ENCODE measurements around the gene RNF150. TPM values are rescaled to one million over a fixed set of nuclear protein-coding genes. Genes with fewer than 3 reads are reported as not detected.

The RNF150 gene
- total and polyA plus RNA-seq, 2 of the 8 experiments (the other 6 are each of a cell fraction or from before 2014, with no cell fraction given), result 3.4 to 4.8 TPM

DNA sequence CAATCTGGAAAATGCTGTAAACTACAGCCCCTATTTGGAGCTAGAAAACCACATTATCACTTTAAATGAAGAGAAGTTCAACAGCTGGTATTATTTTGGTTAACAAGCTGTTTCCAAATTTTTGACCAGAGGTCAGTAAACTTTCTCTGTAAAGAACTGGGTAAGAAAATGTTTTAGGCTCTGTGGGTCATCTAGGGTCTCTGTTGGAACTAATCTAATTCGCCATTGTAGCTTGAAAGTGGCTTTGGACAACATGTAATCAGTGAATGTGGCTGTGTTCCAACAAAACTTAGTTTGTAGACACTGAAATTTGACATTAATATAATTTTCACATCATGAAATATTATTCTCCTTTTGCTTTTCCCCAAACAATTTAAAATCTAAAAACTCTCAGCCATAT lies 25.8 kb upstream of the RNF150 start:
- CTCF ChIA-PET (ENCODE audit: partially characterized antibody), result interaction anchor here (0.6 to 1.7 kb wide), 11 partner anchors 26 to 1688 kb away, joined by 3 to 6 read pairs (median 4); partner anchors contain the start of gene RNF150
- H3K56ac ChIP-seq (replicated peaks; ENCODE audit: insufficient read length, low read depth, low read length), result no peak overlapping the region
- TF ChIP-seq POLR2AphosphoS5 (IDR thresholded peaks at IDR 0.05; ENCODE audit: low read depth, low read length) (no peak), ZNF274 (IDR thresholded peaks at IDR 0.05; ENCODE audit: borderline replicate concordance, extremely low read depth, low read length) (no peak), SIRT6 (IDR thresholded peaks at IDR 0.05; ENCODE audit: low read length) (no peak), GTF2F1 (IDR thresholded peaks at IDR 0.05; ENCODE audit: borderline replicate concordance, low read depth, low read length) (no peak), NANOG (IDR thresholded peaks at IDR 0.05; ENCODE audit: insufficient read depth, low read depth, low read length, poor library complexity, severe bottlenecking) (no peak), TBP (IDR thresholded peaks at IDR 0.05; ENCODE audit: low read depth, low read length) (no peak), HDAC2 (IDR thresholded peaks at IDR 0.05; ENCODE audit: borderline replicate concordance in 1 of 2, low read depth in 2 of 2, low read length in 2 of 2) (no peak), TAF7 (optimal IDR thresholded peaks at IDR 0.05; ENCODE audit: borderline replicate concordance, low read depth, low read length) (no peak)
- TF ChIP-seq, protein P1, sequence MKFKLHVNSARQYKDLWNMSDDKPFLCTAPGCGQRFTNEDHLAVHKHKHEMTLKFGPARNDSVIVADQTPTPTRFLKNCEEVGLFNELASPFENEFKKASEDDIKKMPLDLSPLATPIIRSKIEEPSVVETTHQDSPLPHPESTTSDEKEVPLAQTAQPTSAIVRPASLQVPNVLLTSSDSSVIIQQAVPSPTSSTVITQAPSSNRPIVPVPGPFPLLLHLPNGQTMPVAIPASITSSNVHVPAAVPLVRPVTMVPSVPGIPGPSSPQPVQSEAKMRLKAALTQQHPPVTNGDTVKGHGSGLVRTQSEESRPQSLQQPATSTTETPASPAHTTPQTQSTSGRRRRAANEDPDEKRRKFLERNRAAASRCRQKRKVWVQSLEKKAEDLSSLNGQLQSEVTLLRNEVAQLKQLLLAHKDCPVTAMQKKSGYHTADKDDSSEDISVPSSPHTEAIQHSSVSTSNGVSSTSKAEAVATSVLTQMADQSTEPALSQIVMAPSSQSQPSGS (IDR thresholded peaks at IDR 0.05; ENCODE audit: low read length), result no peak
- TF ChIP-seq, protein P2, sequence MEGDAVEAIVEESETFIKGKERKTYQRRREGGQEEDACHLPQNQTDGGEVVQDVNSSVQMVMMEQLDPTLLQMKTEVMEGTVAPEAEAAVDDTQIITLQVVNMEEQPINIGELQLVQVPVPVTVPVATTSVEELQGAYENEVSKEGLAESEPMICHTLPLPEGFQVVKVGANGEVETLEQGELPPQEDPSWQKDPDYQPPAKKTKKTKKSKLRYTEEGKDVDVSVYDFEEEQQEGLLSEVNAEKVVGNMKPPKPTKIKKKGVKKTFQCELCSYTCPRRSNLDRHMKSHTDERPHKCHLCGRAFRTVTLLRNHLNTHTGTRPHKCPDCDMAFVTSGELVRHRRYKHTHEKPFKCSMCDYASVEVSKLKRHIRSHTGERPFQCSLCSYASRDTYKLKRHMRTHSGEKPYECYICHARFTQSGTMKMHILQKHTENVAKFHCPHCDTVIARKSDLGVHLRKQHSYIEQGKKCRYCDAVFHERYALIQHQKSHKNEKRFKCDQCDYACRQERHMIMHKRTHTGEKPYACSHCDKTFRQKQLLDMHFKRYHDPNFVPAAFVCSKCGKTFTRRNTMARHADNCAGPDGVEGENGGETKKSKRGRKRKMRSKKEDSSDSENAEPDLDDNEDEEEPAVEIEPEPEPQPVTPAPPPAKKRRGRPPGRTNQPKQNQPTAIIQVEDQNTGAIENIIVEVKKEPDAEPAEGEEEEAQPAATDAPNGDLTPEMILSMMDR (IDR thresholded peaks at IDR 0.05; ENCODE audit: control extremely low read depth in 1 of 3, insufficient read depth in 1 of 3, low read depth in 1 of 3, low read length in 3 of 3), result no peak

More for the DNA sequence above, 25.8 kb upstream of the RNF150 start:
- Histone ChIP-seq H2AFZ (ENCODE audit: low read length) (no peak overlapping the region), H2BK20ac (ENCODE audit: low read length) (no peak overlapping the region), H3K36me3 (ENCODE audit: control insufficient read depth in 2 of 4, insufficient read depth in 4 of 4, low read length in 3 of 4) (no peaks in the 10 kb centered on the region), H3K79me2 (ENCODE audit: control insufficient read depth in 1 of 2, insufficient read depth in 2 of 2, low read length in 2 of 2) (no peaks in the 10 kb centered on the region), H2BK12ac (ENCODE audit: low read depth, low read length) (no peak overlapping the region), H3K23me2 (ENCODE audit: low read depth, low read length) (no peaks in the 10 kb centered on the region), H3K9me3 (ENCODE audit: insufficient read depth in 2 of 2, low read depth in 1 of 2, low read length in 1 of 2) (peaks cover 0 to 7% of the 10 kb centered on the region in 2 experiments; a peak in 1 of 4 replicates), H3K4me2 (ENCODE audit: insufficient read depth in 1 of 2, low read depth in 2 of 2, low read length in 2 of 2) (no peak overlapping the region), H3K9ac (replicated peaks in 1 of 4; ENCODE audit: extremely low read depth in 1 of 4, low read depth in 3 of 4, low read length in 3 of 4) (no peak overlapping the region), H3K14ac (ENCODE audit: insufficient read length) (no peak overlapping the region), H4K8ac (ENCODE audit: extremely low read depth, insufficient read depth, low read length) (no peak overlapping the region), H3K79me1 (ENCODE audit: low read depth, low read length) (no peaks in the 10 kb centered on the region), H3K4me1 (replicated peaks in 1 of 4; ENCODE audit: control insufficient read depth in 3 of 4, insufficient read depth in 4 of 4, low read length in 3 of 4) (no peaks in the 10 kb centered on the region), H3K18ac (ENCODE audit: extremely low read depth, low read length) (no peak overlapping the region), H3K4me3 (ENCODE audit: extremely low read depth in 1 of 4, insufficient read depth in 2 of 4, low read depth in 3 of 4, low read length in 4 of 4) (no peak overlapping the region), H2BK120ac (replicated peaks; ENCODE audit: low read depth, low read length) (no peak overlapping the region), H3K27ac (ENCODE audit: low read depth, low read length) (no peak overlapping the region), H4K20me1 (replicated peaks in 1 of 2; ENCODE audit: control insufficient read depth in 1 of 2, insufficient read depth in 2 of 2, low read length in 2 of 2) (no peaks in the 10 kb centered on the region), H4K5ac (ENCODE audit: insufficient read length, low read depth, low read length) (no peak overlapping the region), H2BK5ac (ENCODE audit: low read depth, low read length) (no peak overlapping the region), H4K91ac (replicated peaks; ENCODE audit: insufficient read length, low read length) (no peak overlapping the region), H3K4ac (replicated peaks; ENCODE audit: insufficient read length, low read depth, low read length) (no peak overlapping the region), H2AK5ac (ENCODE audit: low read depth, low read length) (no peak overlapping the region), H3K27me3 (replicated peaks in 1 of 4; ENCODE audit: control insufficient read depth in 3 of 4, extremely low read depth in 1 of 4, insufficient read depth in 3 of 4, low read length in 3 of 4) (no peaks in the 10 kb centered on the region), H3K23ac (ENCODE audit: insufficient read length) (no peak overlapping the region), H2BK15ac (ENCODE audit: low read length) (no peak overlapping the region)
- POLR2A ChIA-PET (ENCODE audit: partially characterized antibody), result no interaction called here
- FAIRE-seq (no peak), DNase-seq (ENCODE audit: low read depth in 1 of 2, low spot score in 2 of 2) (no peak)
- WGBS, 2 experiments (ENCODE audit: extremely low coverage in 1 of 2, insufficient coverage in 1 of 2, insufficient read length in 1 of 2, insufficient replicate concordance in 2 of 2, low coverage in 1 of 2, low lambda C conversion rate in 2 of 2, missing lambda C conversion rate in 1 of 2), result 88% methylated on average over 1 of the region's 1 CpG; no CpG with 5 or more reads in 1 of the 2 experiments

Data from H1 (cell line).